ENCODE data around the gene CXCL5. TPM values are rescaled to one million over a fixed set of nuclear protein-coding genes. Genes with fewer than 3 reads are reported as not detected.

CXCL5 gene
- total RNA-seq, 1 donor from 2014 or later, result 0.61 TPM

GRCh38 chr4:73979407-73979957, 19.0 kb downstream of the CXCL5 start:
- no peaks in the 10 kb centered on the region for H3K79me2 ChIP-seq (ENCODE audit: insufficient read depth, low read length)
- Mint-ChIP-seq H3K27ac (ENCODE audit: unreplicated experiment) (peak overlapping the region; percentile 68), H3K4me3 (ENCODE audit: unreplicated experiment) (no peak overlapping the region), H3K36me3 (ENCODE audit: low read depth, unreplicated experiment) (no peaks in the 10 kb centered on the region), H3K4me1 (ENCODE audit: low read depth, unreplicated experiment) (peaks cover 21% of the 10 kb centered on the region), H3K27me3 (ENCODE audit: low read depth, unreplicated experiment) (no peaks in the 10 kb centered on the region), H3K9me3 (ENCODE audit: unreplicated experiment) (no peaks in the 10 kb centered on the region)
- H3K9ac ChIP-seq (ENCODE audit: low read length), result peak overlapping the region; percentile 36
- no peak for DNase-seq (ENCODE audit: low read depth)
- H3K4me2 ChIP-seq (ENCODE audit: low read length), result peak overlapping the region; percentile 51
- no peaks in the 10 kb centered on the region for H3K9me3 ChIP-seq (ENCODE audit: insufficient read depth, low read depth, low read length)
- H2AFZ ChIP-seq (ENCODE audit: low read depth, low read length), result no peak overlapping the region
- no peak for TF ChIP-seq EZH2 (IDR thresholded peaks at IDR 0.05; ENCODE audit: insufficient read depth, low read length)
- no peak for TF ChIP-seq CTCF (IDR thresholded peaks at IDR 0.05; ENCODE audit: insufficient read depth, low read depth, low read length)
- FAIRE-seq, result no peak
- peak overlapping the region; percentile 58 for H3K27ac ChIP-seq (ENCODE audit: low read depth, low read length)
- H3K36me3 ChIP-seq (ENCODE audit: insufficient read depth, low read length), result no peaks in the 10 kb centered on the region
- H4K20me1 ChIP-seq (ENCODE audit: insufficient read depth, low read length), result no peaks in the 10 kb centered on the region
- H3K27me3 ChIP-seq (ENCODE audit: insufficient read depth, low read length), result peaks cover 14% of the 10 kb centered on the region
- H3K4me3 ChIP-seq (ENCODE audit: insufficient read depth, low read depth, low read length), result no peak overlapping the region
- peaks cover 10% of the 10 kb centered on the region for H3K4me1 ChIP-seq (ENCODE audit: insufficient read depth, low read length)

GRCh38 chr4:73978886-73979285, 19.6 kb downstream of the CXCL5 start:
- Histone ChIP-seq H3K27me3 (ENCODE audit: insufficient read depth, low read length) (peaks cover 14% of the 10 kb centered on the region), H3K27ac (ENCODE audit: low read depth, low read length) (peak overlapping the region; percentile 58), H3K4me3 (ENCODE audit: insufficient read depth, low read depth, low read length) (no peak overlapping the region), H3K9ac (ENCODE audit: low read length) (peak overlapping the region; percentile 36), H3K36me3 (ENCODE audit: insufficient read depth, low read length) (no peaks in the 10 kb centered on the region), H4K20me1 (ENCODE audit: insufficient read depth, low read length) (no peaks in the 10 kb centered on the region), H3K4me1 (ENCODE audit: insufficient read depth, low read length) (peaks cover 10% of the 10 kb centered on the region), H3K79me2 (ENCODE audit: insufficient read depth, low read length) (no peaks in the 10 kb centered on the region), H3K4me2 (ENCODE audit: low read length) (peak overlapping the region; percentile 51), H2AFZ (ENCODE audit: low read depth, low read length) (no peak overlapping the region), H3K9me3 (ENCODE audit: insufficient read depth, low read depth, low read length) (no peaks in the 10 kb centered on the region)
- Mint-ChIP-seq H3K27me3 (ENCODE audit: low read depth, unreplicated experiment) (no peaks in the 10 kb centered on the region), H3K4me3 (ENCODE audit: unreplicated experiment) (no peak overlapping the region), H3K9me3 (ENCODE audit: unreplicated experiment) (peaks cover under 1% of the 10 kb centered on the region), H3K4me1 (ENCODE audit: low read depth, unreplicated experiment) (peaks cover 21% of the 10 kb centered on the region), H3K27ac (ENCODE audit: unreplicated experiment) (peak overlapping the region; percentile 68), H3K36me3 (ENCODE audit: low read depth, unreplicated experiment) (no peaks in the 10 kb centered on the region)
- FAIRE-seq (peak; percentile 64), DNase-seq (ENCODE audit: low read depth) (peak; percentile 92)
- no peak for TF ChIP-seq EZH2 (IDR thresholded peaks at IDR 0.05; ENCODE audit: insufficient read depth, low read length)
- no peak for TF ChIP-seq CTCF (IDR thresholded peaks at IDR 0.05; ENCODE audit: insufficient read depth, low read depth, low read length)

GRCh38 chr4:73976716-73977115, 21.8 kb downstream of the CXCL5 start:
- FAIRE-seq (no peak), DNase-seq (ENCODE audit: low read depth) (peak; percentile 65)
- H3K4me2 ChIP-seq (ENCODE audit: low read length), result peak overlapping the region; percentile 21
- H3K27ac ChIP-seq (ENCODE audit: low read depth, low read length), result no peak overlapping the region
- H3K27me3 ChIP-seq (ENCODE audit: insufficient read depth, low read length), result peaks cover 7% of the 10 kb centered on the region
- H3K36me3 Mint-ChIP-seq (ENCODE audit: low read depth, unreplicated experiment), result no peaks in the 10 kb centered on the region
- no peak overlapping the region for H2AFZ ChIP-seq (ENCODE audit: low read depth, low read length)
- no peaks in the 10 kb centered on the region for H4K20me1 ChIP-seq (ENCODE audit: insufficient read depth, low read length)
- peaks cover 8% of the 10 kb centered on the region for H3K9me3 Mint-ChIP-seq (ENCODE audit: unreplicated experiment)
- no peak overlapping the region for H3K9ac ChIP-seq (ENCODE audit: low read length)
- H3K9me3 ChIP-seq (ENCODE audit: insufficient read depth, low read depth, low read length), result no peaks in the 10 kb centered on the region
- no peak overlapping the region for H3K27ac Mint-ChIP-seq (ENCODE audit: unreplicated experiment)
- H3K4me1 Mint-ChIP-seq (ENCODE audit: low read depth, unreplicated experiment), result peaks cover 21% of the 10 kb centered on the region
- H3K79me2 ChIP-seq (ENCODE audit: insufficient read depth, low read length), result no peaks in the 10 kb centered on the region
- TF ChIP-seq EZH2 (IDR thresholded peaks at IDR 0.05; ENCODE audit: insufficient read depth, low read length), result no peak
- no peak for TF ChIP-seq CTCF (IDR thresholded peaks at IDR 0.05; ENCODE audit: insufficient read depth, low read depth, low read length)
- no peak overlapping the region for H3K4me3 ChIP-seq (ENCODE audit: insufficient read depth, low read depth, low read length)
- H3K4me3 Mint-ChIP-seq (ENCODE audit: unreplicated experiment), result no peak overlapping the region
- peaks cover 10% of the 10 kb centered on the region for H3K4me1 ChIP-seq (ENCODE audit: insufficient read depth, low read length)
- no peaks in the 10 kb centered on the region for H3K27me3 Mint-ChIP-seq (ENCODE audit: low read depth, unreplicated experiment)
- no peaks in the 10 kb centered on the region for H3K36me3 ChIP-seq (ENCODE audit: insufficient read depth, low read length)
